Measurements from ENCODE around the gene SGTA.
"Not testable (repeated sequence)": the region's sequence is repeated elsewhere in the genome, so short reads cannot be mapped to it uniquely, and the experiment has no call there.

The SGTA gene, protein sequence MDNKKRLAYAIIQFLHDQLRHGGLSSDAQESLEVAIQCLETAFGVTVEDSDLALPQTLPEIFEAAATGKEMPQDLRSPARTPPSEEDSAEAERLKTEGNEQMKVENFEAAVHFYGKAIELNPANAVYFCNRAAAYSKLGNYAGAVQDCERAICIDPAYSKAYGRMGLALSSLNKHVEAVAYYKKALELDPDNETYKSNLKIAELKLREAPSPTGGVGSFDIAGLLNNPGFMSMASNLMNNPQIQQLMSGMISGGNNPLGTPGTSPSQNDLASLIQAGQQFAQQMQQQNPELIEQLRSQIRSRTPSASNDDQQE

DNA sequence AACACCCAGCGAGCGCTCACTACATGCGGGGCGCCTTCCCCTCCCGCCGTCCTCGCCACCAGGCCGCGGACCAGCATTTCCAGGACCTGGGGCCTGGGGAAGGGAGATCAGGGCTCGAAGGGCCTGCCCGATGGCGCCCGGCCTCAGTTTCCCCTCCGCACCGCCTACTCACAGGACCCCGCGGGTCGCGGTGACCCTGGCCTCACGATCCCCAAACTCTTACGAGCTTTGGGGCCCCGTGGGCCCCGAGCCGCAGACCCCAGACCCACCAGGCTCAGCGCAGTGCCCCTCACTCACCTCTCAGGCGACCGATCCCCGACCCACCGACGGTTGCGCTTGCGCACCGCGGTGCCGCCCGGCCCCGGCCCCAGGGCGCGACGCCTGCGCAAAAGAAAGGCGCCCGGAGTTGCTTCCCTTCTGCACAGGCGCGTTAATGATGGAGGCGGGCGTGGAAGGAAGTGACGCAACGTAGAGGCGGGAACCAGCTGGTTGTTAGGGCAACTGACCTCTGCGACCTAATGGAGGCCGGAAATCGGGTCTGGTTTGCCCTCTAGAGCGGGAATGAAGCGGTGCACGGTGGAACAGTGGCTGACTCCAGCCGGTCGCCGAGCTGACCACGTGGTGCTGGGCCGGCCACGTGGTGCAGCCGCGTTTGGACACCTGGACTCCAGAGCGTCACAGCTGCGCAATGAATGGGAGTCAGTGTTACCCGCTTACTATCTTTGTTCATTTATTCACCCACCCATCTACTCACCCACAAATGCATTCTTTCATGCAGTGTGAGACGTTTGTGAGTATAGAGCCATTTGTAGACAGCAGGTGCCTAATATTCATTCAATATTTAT, at the start of gene SGTA:
Gene SGTA, minus strand, starts transcription at position 338 of the 845 bp plus-strand sequence. CDS start 14,205 bp downstream, outside the sequence.
- peak; percentile 99 for DNase-seq (ENCODE audit: low read depth)

DNA sequence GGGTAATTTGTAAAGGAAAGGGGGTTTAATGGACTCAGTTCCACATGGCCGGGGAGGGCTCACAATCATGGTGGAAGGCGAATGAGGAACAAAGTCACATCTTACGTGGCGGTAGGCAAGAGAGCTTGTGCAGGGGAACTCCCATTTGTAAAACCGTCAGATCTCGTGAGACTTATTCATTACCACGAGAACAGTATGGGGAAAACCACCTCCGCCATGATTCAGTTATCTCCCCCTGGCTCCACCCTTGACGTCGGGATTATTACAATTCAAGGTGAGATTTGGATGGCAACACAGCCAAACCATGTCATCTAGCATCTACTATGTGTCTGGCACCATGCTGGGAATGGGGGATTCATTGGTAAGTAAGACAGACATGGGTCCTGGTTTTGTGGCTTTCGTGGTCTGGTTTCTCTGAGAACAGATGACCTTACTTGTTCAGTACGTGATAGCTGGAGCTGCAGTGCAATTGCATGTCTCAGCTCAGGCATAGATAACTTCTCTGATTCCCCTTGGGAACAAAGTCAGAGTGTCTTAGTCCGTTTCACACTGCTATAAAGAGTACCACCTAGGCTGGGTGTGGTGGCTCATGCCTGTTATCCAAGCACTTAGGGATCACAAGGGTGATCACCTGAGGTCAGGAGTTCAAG, 44.9 kb upstream of the SGTA start:
- no peak for DNase-seq (ENCODE audit: low read depth)

DNA sequence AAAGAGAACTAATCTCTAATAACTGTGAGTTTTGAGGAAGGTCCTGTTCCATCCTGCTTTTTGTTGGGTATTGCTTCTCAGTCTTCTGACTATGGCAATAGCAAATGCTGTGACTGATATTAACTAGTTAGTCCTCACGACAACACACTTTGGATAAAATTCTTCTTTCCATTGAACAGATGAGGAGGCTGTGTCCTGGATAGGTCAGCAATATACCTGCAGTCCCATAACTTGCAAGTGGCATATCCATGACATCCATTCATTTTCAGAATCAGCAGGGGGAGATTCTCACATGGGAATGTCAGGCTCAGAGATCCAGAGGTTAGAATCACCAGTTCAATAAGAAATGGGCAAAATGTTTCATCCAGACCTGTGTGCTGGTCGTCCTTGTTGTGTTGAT, 43.9 kb upstream of the SGTA start:
- DNase-seq (ENCODE audit: low read depth): no peak

DNA sequence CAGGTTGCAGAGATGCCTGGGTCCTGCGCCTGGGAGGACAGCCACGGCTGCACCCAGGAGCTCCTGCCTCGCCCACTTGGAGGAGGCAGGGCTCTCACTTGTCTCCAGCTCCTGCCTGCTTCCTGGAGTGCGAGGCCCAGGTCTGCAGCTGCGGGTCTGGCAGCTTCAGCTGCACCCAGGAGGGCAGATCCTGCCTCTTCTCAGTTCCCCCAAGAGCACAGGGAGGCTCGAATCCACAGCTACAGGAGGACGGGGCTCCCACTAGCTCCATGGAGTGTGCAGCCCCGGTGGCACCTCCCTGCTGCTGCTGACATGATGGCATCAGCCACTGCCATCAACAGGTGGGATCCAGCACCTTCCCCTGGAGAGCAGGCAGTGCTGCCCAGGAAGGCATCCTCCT, 41.1 kb upstream of the SGTA start:
- no peak for DNase-seq (ENCODE audit: low read depth)

DNA sequence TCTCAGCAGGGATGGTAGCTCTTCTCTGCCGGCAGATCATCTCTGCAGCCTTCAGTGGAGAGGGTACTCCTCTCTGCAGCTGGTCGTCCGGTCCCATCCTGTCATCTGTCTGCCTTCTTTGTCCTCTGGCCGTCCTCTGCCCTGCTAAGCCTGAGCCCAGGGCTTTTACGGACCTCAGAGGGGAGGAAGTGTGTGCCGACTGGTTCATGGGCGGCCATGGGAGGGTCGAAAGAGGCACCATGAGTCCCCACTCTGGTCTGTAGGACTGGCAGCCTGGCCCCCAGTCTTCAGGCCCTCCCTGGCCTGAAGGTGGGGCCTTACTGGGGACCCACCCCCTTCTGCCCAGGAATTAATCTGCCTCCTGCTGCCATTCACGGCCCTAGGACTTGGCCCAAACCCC, 40.6 kb upstream of the SGTA start:
- no peak for DNase-seq (ENCODE audit: low read depth)

DNA sequence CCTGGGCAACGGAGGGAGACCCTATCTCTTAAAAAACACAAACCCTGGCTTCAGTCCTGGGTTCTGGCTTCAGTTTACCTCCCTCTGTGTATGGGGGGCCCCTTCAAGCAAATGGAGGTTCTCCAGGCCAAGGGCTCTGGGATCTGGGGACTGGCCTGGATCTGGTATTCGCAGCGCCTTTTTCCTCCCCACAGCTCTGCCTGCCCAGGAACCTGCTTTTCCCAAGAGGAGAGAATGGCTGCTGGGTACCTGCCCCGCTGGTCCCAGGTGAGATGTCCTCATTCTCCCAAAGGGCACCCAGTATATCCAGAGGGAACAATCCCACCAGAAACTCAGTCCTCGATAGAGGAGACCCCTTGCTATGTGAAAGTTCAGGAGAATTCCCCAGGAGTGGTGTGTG, 39.8 kb upstream of the SGTA start:
- DNase-seq (ENCODE audit: low read depth): no peak

DNA sequence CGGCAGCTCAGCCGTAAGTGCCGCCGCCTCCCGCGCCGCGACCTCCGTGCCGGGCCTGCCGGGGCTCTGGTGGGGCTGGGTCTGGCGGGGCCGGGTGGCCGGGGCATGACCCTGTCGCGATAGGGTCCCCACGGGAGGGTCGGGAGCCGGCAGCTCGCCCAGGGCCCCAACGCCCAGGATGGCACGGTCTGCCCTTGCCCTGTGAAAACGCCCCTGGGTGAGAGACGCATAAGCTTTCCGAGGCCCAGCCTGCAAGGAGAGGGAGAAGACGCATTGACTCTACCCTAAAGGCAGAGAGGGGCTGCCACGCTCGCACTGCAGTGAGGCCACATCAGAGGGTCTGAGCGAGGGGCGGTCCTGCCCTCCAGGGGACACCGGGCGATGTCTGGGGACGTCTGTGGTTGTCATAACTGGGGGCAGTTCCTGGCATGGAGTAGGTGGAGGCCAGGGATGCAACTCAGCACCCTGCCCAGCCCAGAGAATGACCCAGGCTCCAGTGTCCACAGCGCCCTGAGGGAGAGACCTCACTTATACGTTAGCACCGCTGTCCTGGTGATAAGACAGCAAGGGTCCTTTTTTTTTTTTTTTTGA, 37.1 kb upstream of the SGTA start:
- DNase-seq (ENCODE audit: low read depth): no peak

DNA sequence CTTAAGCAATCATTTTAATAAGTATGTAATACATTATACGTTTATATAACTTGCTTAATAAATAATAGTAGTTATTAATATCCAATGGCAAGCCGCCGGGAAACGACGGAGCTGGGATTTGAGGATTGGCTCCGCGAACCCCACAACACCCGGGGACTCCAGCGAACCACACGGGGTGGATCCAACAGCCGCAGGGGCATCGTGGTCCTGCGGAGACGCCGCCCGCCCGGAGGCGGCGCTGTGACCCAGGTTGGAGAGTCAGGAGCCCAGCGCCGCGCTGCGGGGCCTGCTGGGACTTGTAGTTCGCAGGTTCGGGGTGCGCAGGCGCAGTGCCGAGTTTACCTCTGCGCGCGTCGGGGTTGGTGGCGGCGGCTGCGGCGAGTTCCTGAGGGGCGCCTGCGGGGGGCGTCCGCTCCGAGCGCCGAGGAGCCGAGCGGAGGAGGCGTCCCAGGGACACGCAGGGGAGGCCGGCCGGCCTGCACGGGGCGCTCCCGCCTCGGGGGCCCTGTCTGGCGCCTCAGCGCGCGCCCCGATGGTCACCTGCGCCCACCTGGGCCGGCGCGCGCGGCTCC, 36.6 kb upstream of the SGTA start, which contains the start of gene ZNF554:
Gene ZNF554, plus strand, starts transcription at position 329 of the 572 bp plus-strand sequence. Its CDS starts 204 bp downstream, at position 533.
- DNase-seq (ENCODE audit: low read depth): peak; percentile 94

DNA sequence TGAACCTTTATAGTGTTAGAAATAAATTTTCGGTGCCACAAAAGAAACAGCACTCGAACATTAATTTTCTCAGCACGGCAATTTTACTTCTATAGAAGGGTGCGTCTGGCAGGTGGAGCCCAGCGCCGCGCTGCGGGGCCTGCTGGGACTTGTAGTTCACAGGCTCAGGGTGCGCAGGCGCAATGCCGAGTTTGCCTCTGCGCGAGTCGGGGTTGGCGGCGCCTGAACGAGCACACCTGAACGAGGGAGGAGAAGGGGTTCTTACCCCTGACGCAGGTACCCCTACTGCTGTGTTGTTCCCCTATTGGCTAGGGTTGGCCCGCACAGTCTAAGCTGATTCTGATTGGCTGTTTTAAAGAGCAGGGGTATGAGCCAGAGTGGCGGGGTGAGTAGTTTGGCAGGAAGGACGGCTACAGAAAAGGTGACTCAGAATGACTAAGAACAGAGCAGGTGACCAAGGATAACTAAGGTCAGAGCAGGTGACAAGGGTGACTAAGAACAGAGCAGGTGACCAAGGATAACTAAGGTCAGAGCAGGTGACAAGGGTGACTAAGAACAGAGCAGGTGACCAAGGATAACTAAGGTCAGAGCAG, 34.3 kb upstream of the SGTA start:
- DNase-seq (ENCODE audit: low read depth): not testable (repeated sequence)

DNA sequence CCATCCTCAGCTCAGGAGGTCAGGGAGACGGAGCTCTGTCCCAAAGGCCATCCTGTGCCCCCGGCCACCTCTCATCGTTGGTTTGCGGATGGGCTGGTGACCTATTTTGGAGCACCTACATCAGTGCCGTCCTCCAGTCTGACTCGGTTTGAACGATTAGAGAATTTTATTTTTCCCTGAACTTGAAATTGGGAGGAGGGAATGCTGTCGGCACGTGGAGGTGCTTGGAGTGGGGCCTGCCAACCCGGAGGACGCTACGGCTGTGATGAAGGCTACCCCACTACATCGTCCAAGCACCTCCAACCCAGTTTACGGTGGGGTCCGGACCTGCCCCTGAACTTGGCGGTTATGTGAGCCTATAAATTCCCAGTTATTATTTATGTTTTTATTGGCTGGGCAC, 33.6 kb upstream of the SGTA start:
- no peak for DNase-seq (ENCODE audit: low read depth)

DNA sequence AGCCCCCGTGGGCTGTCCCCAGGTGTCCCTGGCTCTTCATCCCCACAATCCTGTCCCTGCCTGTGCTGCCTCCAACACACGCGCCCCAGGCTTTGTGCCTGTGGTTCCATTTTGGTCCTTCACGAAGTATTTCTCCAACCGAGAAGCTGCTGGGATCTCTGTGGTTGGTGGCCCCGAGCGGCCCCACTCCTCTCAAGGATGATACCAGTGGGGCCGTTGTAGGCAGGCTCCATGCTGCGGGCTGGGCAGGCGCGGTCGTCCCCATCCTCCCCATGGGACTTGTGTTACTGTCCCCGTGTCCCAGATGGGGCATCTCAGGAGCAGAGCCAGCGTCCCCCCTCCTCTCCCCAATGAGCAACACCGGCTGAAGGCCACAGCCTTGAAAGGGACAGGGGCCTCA, 32.9 kb upstream of the SGTA start:
- no peak for DNase-seq (ENCODE audit: low read depth)

DNA sequence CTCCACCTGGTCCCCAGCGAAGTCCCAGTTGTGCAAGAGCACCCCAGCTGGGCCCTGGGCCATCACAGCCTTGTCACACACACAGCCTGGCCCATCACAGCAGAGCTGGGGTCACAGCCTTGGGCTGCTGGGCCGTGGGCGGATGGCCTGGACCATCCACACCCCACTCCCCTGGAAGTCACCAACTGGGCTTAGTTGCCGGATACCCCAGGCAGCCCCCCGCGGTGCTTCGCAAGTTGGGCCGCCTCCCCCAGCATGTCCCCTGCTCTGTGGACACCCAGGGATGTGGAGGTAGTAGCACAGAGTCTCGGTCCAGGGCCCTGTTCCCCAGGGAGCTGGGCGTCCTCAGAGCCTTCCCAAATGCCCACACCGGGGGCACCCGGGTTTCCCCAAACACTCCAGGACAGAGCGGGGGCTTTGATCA, 32.1 kb upstream of the SGTA start:
- no peak for DNase-seq (ENCODE audit: low read depth)

DNA sequence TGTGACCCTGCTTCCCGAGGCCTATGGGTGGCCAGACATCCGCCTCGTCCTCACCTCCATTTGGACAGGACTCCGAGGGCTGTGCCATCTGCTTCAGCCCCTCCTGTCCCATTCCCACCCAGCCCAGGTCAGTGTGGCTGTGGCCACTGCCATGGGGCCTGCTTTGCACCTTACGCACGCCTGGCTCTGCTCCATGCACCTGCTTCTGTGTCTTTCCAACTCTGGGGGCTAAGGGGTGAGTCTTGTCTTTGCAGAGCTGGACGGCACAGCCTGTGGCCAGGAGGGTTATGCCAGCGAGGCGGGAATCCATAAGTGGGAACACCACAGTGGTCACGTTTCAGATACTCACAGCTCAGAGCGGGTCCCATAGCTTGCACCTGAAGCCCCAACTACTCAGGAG, 31.4 kb upstream of the SGTA start:
- no peak for DNase-seq (ENCODE audit: low read depth)

DNA sequence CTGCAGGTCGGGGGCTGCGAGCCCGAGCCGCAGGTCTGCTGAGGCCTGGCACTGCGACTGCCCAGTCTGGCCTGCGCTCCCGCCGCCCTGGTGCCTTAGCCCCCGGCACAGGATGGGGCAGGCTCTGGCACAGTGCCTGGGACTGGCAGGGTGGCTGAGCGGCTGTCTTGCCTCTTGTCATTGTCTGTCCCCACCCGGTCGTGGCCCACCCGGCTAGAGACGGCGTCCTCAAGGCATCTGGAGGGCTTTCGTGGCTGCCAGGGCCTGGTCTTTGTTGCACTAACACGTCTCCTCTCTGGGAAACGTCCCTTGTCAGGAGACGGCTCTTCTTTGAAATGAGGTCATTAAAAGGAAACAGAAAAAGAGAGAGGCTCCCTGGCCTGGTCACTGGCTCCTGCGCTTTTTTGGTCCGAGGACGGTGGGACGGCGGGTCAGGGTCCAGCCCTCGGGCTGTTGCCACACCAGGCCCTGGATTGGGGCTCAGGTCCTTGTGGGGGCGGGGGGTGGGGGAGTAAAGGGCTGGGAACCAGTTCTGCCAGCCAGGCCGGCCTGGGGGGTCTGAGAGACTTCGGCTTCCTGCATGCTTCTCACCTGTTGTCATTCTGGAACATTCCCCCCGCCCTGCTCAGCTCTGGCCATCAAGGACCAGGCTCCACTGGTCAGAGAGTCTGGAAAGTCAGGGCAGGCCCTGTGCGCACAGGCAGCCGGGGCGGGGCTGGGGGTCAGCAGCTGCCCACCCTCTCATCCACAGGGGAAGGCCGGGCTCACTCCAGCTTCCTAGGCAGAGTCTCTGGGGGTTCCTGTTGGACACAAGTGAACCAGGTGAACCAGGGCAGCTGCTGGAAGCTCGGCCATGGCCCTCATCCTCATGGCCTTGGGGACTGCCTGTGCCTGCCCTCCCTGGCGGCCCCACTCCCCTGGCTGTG, 30.4 kb upstream of the SGTA start:
- no peak for DNase-seq (ENCODE audit: low read depth)

DNA sequence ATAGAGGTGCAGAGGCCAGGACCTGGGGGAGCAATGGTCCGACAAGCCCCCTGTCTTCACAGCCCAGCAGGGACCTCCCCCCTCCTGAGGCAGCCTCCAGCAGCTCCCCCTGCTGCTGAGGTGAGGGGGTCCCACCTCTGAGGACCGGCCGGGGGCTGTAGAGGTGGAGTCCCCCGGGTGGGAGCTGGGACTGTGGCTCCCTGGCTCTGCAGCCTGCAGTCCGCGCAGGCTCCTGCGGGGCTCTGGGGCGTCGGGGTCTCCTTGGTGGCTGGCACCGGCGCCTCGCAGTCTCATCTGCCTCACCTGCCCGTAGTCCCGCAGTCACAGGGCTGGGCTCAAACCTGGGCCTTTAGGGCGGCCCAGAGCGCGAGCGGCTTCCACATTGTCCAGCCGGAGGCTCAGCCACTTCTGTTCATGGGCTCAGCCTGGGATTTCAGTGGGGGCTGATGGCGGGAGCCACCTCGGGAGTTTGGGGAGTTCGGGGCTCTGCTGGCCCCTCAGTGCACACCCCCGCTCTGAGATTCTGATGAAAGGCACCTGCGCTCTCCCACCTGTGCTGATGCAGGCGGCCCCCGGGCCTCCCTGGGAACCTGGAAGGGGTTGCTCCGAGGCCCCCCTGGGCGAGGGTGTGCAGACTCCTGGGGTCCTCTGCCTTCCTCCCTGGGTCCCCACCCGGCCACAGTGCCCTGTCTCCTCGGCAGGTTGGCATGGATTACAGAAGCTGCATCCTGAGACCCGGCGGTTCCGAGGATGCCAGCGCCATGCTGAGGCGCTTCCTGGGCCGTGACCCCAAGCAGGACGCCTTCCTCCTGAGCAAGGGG, 29.6 kb upstream of the SGTA start:
- DNase-seq (ENCODE audit: low read depth): no peak

DNA sequence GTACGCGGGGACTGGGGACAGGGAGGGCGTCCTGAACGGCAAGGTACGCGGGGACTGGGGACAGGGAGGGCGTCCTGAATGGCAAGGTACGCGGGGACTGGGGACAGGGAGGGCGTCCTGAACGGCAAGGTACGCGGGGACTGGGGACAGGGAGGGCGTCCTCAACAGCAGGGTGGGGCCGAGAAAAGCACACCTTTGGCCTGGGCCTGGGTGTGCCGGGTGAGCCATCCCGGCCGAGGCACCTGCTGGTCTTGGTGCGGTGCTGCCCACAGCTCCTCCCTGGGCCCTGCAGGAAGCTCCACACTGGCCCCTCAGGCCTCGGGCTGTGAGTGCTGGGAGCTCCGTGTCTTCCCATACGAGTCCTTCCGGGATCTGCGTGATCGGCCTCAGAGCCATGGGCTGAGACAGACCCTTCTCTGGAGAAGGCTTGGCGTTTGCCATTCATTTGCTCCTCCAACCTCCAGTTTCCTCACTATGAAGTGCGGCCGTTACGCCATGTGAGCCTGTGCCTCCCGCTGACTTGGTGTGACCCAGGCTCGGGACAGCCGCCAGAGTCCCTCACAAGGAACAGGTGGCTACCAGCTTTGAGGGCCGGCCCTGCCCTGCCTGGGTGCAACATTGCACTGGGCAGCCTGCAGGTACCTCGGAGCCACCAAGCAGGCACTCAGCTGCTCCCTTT, 28.8 kb upstream of the SGTA start:
- no peak for DNase-seq (ENCODE audit: low read depth)

DNA sequence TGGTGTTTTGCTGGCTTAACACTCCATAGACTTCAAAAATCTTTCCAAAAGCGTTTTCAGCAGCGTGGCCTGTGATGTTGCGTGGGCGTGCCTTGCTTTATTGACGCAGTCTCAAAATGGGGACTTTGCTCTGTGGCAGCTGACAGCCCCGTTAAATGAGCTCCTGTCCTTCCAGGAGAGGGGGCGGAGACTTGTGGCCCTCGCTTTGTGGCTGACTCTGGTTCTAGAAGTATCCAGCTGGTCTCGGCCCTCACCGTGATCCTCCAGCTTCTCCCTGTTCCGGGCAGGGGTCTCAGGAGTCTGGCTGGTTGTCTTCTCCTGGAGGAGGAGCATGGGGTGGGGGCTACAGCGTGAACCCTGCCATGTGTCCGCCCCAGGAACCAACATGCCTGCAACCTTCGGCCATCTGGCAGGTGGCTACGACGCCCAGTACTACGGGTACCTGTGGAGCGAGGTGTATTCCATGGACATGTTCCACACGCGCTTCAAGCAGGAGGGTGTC, 28.2 kb upstream of the SGTA start:
- no peak for DNase-seq (ENCODE audit: low read depth)

DNA sequence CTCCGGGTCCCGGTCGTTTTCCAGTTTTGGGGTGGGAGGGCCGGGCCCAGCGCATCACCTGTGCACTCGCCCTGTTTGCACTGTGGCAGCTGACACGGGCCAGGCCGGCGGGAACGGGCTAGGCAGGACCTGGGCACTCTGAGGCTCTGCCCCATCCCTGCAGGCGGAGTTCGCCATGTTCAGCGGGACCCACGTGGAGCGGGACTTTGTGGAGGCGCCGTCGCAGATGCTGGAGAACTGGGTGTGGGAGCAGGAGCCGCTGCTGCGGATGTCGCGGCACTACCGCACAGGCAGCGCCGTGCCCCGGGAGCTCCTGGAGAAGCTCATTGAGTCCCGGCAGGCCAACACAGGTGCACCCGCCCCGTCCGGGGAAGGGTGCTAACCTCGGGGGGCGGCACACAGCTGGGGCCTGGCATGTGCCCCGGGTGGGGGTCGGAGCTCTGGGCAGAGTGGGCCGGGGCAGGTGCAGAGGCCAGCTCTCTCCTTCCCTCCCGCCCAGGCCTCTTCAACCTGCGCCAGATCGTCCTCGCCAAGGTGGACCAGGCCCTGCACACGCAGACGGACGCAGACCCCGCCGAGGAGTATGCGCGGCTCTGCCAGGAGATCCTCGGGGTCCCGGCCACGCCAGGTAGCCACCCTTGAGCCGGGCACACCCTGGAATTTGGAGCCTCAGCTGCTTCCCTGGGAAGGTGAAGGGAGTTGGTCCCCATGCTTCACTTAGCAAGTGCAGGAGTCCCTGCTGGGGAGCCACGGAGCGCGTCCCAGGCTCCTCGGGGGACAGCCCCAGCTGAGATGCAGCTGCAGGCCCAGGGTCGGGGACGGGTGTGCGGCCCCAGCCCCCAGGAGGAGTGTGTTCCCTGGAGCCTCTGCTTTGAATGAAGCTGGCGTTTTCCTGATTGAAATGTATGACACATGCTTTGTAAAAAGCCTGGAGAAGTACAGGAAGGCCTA, 27.3 kb upstream of the SGTA start:
- DNase-seq (ENCODE audit: low read depth): no peak

Data from fibroblast of gingiva (primary cell).